Measurements from ENCODE around the gene SERPINB12. TPM values are rescaled to one million over a fixed set of nuclear protein-coding genes. Genes with fewer than 3 reads are reported as not detected.

The SERPINB12 gene
- total and polyA plus RNA-seq, 10 of the 15 experiments (the other 5 are each of a cell fraction or from before 2014, with no cell fraction given), result not detected

DNA sequence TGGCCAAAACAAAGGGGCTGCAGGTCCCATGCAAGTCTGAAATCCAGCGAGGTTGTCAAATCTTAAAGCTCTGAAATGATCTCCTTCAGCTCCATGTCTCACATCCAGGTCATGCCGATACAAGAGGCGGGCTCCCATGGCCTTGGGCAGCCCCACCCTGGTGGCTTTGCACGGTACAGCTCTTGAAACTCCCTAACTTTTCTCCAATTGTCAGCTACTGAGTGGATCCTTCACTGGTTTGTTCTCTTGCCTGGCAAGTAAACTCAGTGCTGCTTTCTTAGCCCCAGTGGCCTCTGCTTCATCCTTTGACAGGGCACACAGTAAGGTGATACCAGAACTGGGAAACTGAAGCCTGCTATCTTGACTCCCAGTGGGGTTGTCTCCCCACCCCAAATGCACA lies 71.3 kb downstream of the SERPINB12 start:
- Histone ChIP-seq H3K4me1 (ENCODE audit: control insufficient read depth, insufficient read depth, low read length) (no peaks in the 10 kb centered on the region), H3K4me3 (no peak overlapping the region), H3K27ac (ENCODE audit: control insufficient read depth, insufficient read depth) (no peak overlapping the region), H3K27me3 (replicated peaks in 1 of 2; ENCODE audit: control insufficient read depth in 2 of 2, insufficient read depth in 2 of 2, low read length in 1 of 2) (no peaks in the 10 kb centered on the region), H4K20me1 (ENCODE audit: control insufficient read depth, insufficient read depth) (no peaks in the 10 kb centered on the region), H3K9ac (ENCODE audit: control insufficient read depth, insufficient read depth, low read length) (no peak overlapping the region), H3K4me2 (ENCODE audit: control insufficient read depth, insufficient read depth) (no peak overlapping the region), H3K36me3 (ENCODE audit: control insufficient read depth in 2 of 2, insufficient read depth in 2 of 2, low read length in 1 of 2) (no peaks in the 10 kb centered on the region), H3K9me3 (replicated peaks; ENCODE audit: control insufficient read depth, insufficient read depth, low read length) (no peaks in the 10 kb centered on the region), H2AFZ (ENCODE audit: control insufficient read depth, low read depth, low read length) (no peak overlapping the region), H3K79me2 (ENCODE audit: control insufficient read depth, insufficient read depth, low read length) (no peaks in the 10 kb centered on the region)
- SMC1A ChIA-PET (ENCODE audit: uncharacterized antibody, unreplicated experiment), result interaction anchor here (0.7 kb wide), 1 partner anchor 196 kb away, joined by 3 read pairs; no protein-coding TSS in a partner anchor
- in situ Hi-C loops (cut with MboI), result no loop called here
- WGBS (ENCODE audit: insufficient coverage, insufficient replicate concordance, low lambda C conversion rate, missing lambda C conversion rate), result 35% methylated on average over 4 of the region's 4 CpGs
- CTCF ChIA-PET, result no interaction called here
- no TSS peak for BruUV-seq (replicated peaks)
- no peak for ATAC-seq
- DNase-seq (ENCODE audit: low read depth, low spot score), result no peak
- POLR2A ChIA-PET, result no interaction called here
- intact Hi-C loops (cut with micrococcal nuclease; ENCODE audit: unreplicated experiment), result no loop called here
- RAD21 ChIA-PET (ENCODE audit: unreplicated experiment), result no interaction called here
- TF ChIP-seq, protein P1, sequence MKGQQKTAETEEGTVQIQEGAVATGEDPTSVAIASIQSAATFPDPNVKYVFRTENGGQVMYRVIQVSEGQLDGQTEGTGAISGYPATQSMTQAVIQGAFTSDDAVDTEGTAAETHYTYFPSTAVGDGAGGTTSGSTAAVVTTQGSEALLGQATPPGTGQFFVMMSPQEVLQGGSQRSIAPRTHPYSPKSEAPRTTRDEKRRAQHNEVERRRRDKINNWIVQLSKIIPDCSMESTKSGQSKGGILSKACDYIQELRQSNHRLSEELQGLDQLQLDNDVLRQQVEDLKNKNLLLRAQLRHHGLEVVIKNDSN (IDR thresholded peaks at IDR 0.05; ENCODE audit: borderline replicate concordance, extremely low read length, insufficient read depth, low read depth, low read length), result no peak
- TF ChIP-seq POLR2AphosphoS2 (IDR thresholded peaks at IDR 0.05; ENCODE audit: low read depth, low read length) (no peak), ZBED1 (IDR thresholded peaks at IDR 0.05; ENCODE audit: borderline replicate concordance) (no peak), SMAD5 (IDR thresholded peaks at IDR 0.05; ENCODE audit: low read depth) (no peak), SIN3A (IDR thresholded peaks at IDR 0.05; ENCODE audit: low read depth, low read length) (no peak), STAT3 (IDR thresholded peaks at IDR 0.05; ENCODE audit: low read depth, low read length) (no peak), NRF1 (conservative IDR thresholded peaks at IDR 0.05; ENCODE audit: low read depth, low read length) (no peak), POU2F2 (IDR thresholded peaks at IDR 0.05; ENCODE audit: borderline replicate concordance, low read depth, low read length) (no peak), SRF (IDR thresholded peaks at IDR 0.05; ENCODE audit: low read depth in 2 of 2, low read length in 2 of 2) (no peak)
- TF ChIP-seq, protein P2, sequence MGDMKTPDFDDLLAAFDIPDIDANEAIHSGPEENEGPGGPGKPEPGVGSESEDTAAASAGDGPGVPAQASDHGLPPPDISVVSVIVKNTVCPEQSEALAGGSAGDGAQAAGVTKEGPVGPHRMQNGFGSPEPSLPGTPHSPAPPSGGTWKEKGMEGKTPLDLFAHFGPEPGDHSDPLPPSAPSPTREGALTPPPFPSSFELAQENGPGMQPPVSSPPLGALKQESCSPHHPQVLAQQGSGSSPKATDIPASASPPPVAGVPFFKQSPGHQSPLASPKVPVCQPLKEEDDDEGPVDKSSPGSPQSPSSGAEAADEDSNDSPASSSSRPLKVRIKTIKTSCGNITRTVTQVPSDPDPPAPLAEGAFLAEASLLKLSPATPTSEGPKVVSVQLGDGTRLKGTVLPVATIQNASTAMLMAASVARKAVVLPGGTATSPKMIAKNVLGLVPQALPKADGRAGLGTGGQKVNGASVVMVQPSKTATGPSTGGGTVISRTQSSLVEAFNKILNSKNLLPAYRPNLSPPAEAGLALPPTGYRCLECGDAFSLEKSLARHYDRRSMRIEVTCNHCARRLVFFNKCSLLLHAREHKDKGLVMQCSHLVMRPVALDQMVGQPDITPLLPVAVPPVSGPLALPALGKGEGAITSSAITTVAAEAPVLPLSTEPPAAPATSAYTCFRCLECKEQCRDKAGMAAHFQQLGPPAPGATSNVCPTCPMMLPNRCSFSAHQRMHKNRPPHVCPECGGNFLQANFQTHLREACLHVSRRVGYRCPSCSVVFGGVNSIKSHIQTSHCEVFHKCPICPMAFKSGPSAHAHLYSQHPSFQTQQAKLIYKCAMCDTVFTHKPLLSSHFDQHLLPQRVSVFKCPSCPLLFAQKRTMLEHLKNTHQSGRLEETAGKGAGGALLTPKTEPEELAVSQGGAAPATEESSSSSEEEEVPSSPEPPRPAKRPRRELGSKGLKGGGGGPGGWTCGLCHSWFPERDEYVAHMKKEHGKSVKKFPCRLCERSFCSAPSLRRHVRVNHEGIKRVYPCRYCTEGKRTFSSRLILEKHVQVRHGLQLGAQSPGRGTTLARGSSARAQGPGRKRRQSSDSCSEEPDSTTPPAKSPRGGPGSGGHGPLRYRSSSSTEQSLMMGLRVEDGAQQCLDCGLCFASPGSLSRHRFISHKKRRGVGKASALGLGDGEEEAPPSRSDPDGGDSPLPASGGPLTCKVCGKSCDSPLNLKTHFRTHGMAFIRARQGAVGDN (IDR thresholded peaks at IDR 0.05), result no peak
- no peak for FAIRE-seq

All from GM12878 (cell line).